Kidney (tissue), 14 donors: ENCODE measurements around the gene B4GALT7. TPM values are rescaled to one million over a fixed set of nuclear protein-coding genes. Genes with fewer than 3 reads are reported as not detected.
A peak's percentile ranks its signal among the peaks of the same experiment; 100 is the strongest.
"Not testable (repeated sequence)": the region's sequence is repeated elsewhere in the genome, so short reads cannot be mapped to it uniquely, and the experiment has no call there.

Experiments used
- DNase-seq, 5 donors: peaks; one replicate each; pipeline ENCODE4 v3.0.0-alpha.2; 2013 to 2020
- FAIRE-seq: peaks from 2 replicates; lab custom pipeline; 2012; peaks lifted over from hg19 to GRCh38; lab: Jason Lieb, UNC
- H3K27ac ChIP-seq, 2 donors: one replicate each; pipeline ENCODE4 v1.7.0; 2013; ENCODE audit warnings: low read depth in 2 of 2, low read length in 2 of 2, inconsistent platforms in 1 of 2
- H3K27me3 ChIP-seq: one replicate; pipeline ENCODE4 v1.7.1; 2013; ENCODE audit warnings: low read length, inconsistent platforms; ENCODE audit not compliant: control insufficient read depth, insufficient read depth
- H3K36me3 ChIP-seq, 3 donors: one replicate each; pipeline versions ENCODE4 v1.7.0 to v1.7.1; 2013; ENCODE audit warnings: low read length in 3 of 3, control low read depth in 1 of 3, inconsistent platforms in 1 of 3; ENCODE audit not compliant: insufficient read depth in 3 of 3, control insufficient read depth in 2 of 3
- H3K4me1 ChIP-seq, 3 donors: one replicate each; pipeline versions ENCODE4 v1.7.0 to v1.7.1; 2013; ENCODE audit warnings: low read length in 3 of 3, inconsistent platforms in 1 of 3, low read depth in 1 of 3; ENCODE audit not compliant: control insufficient read depth in 2 of 3, insufficient read depth in 2 of 3
- H3K4me3 ChIP-seq, 3 donors: one replicate each; pipeline versions ENCODE4 v1.7.0 to v1.8.1; 2013; ENCODE audit warnings: low read length in 3 of 3, control low read depth in 1 of 3, inconsistent platforms in 1 of 3
- H3K9ac ChIP-seq, 3 donors: one replicate each; pipeline versions ENCODE4 v1.7.0 to v1.7.1; 2013; ENCODE audit warnings: low read length in 3 of 3, control low read depth in 1 of 3, inconsistent platforms in 1 of 3
- H3K9me3 ChIP-seq, 3 donors: one replicate each; pipeline versions ENCODE4 v1.7.0 to v1.7.1; 2013; ENCODE audit warnings: low read length in 3 of 3, control low read depth in 1 of 3, inconsistent platforms in 1 of 3; ENCODE audit not compliant: control insufficient read depth in 2 of 3, insufficient read depth in 1 of 3
- CTCF ChIP-seq: IDR thresholded peaks from 3 replicates; pipeline ENCODE4 v1.5.1; 2012; ENCODE audit warnings: mild to moderate bottlenecking, moderate library complexity, borderline replicate concordance; ENCODE audit not compliant: insufficient read depth; ENCODE audit errors: extremely low read depth
- intact Hi-C: fragments of 100-400 bp; cut with DNase I; formaldehyde crosslinking; loops from one replicate; pipeline ENCODE4 v1.11.1; 2022
- polyA plus RNA-seq: library from polyadenylated mRNA; stranded (reverse); fragments of 350-450 nt; fragmentation: Illumina TruSeq; extraction: RNeasy Lipid Tissue Mini Kit (QIAGEN cat#74804); gene quantifications from one replicate; pipeline ENCODE4 v1.2.3, GENCODE V29; 2014; ENCODE audit warnings: low read depth, low replicate concordance; ENCODE audit not compliant: insufficient read depth
- total RNA-seq: library from RNA; stranded (reverse); fragmentation: NEBNext Ultra II Directional; extraction: Animal tissue kit (Norgen Biotek cat#: 25700); gene quantifications from one replicate; pipeline ENCODE4 v1.2.1, GENCODE V29; 2021
- donor health status: control.
- donor health status: control.
- donor health status: control.
- donor health status: control.
- donor health status: control.
- donor health status: DM: yes; HTN: yes; CAD: no.
- donor health status: Normal renal cell carcinoma (clear cell type).

Gene B4GALT7
- total and polyA plus RNA-seq, 2 donors from 2014 or later = 30.7 to 42.6 TPM

DNA sequence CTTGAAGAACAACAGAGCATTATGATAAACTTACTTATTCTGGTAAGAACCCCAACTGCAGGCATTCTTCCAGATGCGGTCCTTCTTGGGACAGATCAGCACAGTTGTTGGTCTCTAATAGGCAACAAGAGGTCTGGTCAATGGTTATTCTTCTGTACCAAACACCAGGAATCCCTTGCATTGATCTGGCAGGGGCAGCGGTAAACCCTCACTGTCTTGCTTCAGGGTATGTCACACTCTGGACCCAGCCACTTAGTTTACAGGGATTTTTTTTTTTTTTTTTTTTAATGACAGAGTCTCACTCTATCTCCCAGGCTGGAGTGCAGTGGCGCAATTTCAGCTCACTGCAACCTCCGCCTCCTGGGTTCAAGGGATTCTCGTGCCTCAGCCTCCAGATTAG is 44.3 kb upstream of the B4GALT7 start:
- peaks cover 3 to 16% (median 15%) of the 10 kb centered on the region in 3 donors for H3K4me1 ChIP-seq
- H3K9ac ChIP-seq = no peak overlapping the region
- no peak for FAIRE-seq
- no peak overlapping the region for H3K27ac ChIP-seq
- H3K9me3 ChIP-seq = no peaks in the 10 kb centered on the region
- no peaks in the 10 kb centered on the region for H3K27me3 ChIP-seq
- no peak overlapping the region for H3K4me3 ChIP-seq
- intact Hi-C loops = no loop called here
- peaks cover 0 to 8% (median 0%) of the 10 kb centered on the region in 3 donors for H3K36me3 ChIP-seq
- no peak for DNase-seq
- no peak for TF ChIP-seq CTCF

DNA sequence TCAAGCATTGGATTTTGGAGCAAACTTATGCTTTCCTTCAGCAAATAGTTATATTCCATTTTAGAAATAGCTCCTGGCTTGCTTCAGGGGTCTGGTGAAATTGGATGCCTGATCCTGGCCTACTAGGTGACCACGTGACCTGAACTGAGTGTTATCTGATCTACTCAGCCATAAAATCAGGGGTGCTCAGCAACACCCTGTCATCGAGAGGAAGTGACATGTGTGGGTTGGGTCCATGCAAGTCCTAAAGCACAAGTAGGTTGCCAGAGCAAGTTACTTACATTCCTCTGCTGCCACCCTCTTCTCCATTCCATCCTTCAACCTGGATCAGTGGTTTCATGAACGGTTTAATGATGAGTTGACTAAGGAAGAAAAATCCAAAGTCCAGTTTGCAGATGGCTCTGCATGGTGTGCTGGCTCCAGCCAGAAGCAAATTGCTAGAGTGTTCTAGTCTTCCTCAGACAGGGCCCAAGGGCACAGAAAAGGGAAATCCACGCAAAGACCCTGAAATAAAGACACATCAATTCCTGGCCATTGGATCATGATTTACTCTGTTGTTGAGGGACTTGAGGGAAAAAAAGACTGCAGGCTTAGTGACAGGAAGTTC is 42.8 kb upstream of the B4GALT7 start:
- peaks cover 3 to 16% (median 15%) of the 10 kb centered on the region in 3 donors for H3K4me1 ChIP-seq
- H3K9me3 ChIP-seq = no peaks in the 10 kb centered on the region
- no peaks in the 10 kb centered on the region for H3K27me3 ChIP-seq
- H3K9ac ChIP-seq = no peak overlapping the region
- TF ChIP-seq CTCF = no peak
- H3K4me3 ChIP-seq = no peak overlapping the region
- intact Hi-C loops = no loop called here
- DNase-seq = peak in 4 of 5 donors; percentile 54 to 73 (median 56)
- peaks cover 0 to 8% (median 0%) of the 10 kb centered on the region in 3 donors for H3K36me3 ChIP-seq
- no peak for FAIRE-seq
- no peak overlapping the region for H3K27ac ChIP-seq

DNA sequence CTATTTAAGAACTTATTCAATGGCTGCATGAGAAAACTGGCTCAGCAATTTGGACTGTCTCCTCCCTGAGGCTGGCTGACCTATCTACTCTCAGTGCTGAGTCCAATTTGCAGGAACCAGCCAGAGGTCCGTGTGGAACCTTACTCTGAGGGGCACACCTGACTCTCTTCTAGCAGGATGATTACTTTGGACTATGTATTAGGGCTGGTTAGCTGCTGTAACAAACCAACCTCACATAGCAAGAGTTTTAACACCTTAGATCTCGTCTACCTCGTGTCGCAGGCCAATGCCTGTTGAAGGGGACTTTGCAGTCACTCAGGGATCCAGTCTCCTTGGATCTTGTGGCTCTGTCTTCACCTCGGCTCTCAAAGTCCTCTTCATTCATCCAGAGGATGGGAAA is 42.1 kb upstream of the B4GALT7 start:
- TF ChIP-seq CTCF = no peak
- H3K4me1 ChIP-seq = peaks cover 3 to 12% (median 10%) of the 10 kb centered on the region in 3 donors
- intact Hi-C loops = no loop called here
- H3K27ac ChIP-seq = no peak overlapping the region
- H3K9ac ChIP-seq = no peak overlapping the region
- FAIRE-seq (no peak), DNase-seq (no peak)
- peaks cover 0 to 1% (median 0%) of the 10 kb centered on the region in 3 donors for H3K36me3 ChIP-seq
- no peaks in the 10 kb centered on the region for H3K27me3 ChIP-seq
- no peak overlapping the region for H3K4me3 ChIP-seq
- H3K9me3 ChIP-seq = no peaks in the 10 kb centered on the region

GRCh38 chr5:177559446-177559941 is 40.4 kb upstream of the B4GALT7 start:
- H3K4me1 ChIP-seq, H3K36me3 ChIP-seq, H3K9ac ChIP-seq, H3K27ac ChIP-seq, intact Hi-C loops, H3K27me3 ChIP-seq, H3K4me3 ChIP-seq, DNase-seq, FAIRE-seq, H3K9me3 ChIP-seq: not testable (repeated sequence)
